NCI-H187 (cell line): ENCODE data around the gene ROR1.
"Not testable (repeated sequence)": the region's sequence is repeated elsewhere in the genome, so short reads cannot be mapped to it uniquely, and the experiment has no call there.

Experiments
- DNase-seq, 2 experiments: peaks; one replicate each; lab custom pipeline; 2025; lab: John Stamatoyannopoulos, UW

Gene ROR1

GRCh38 chr1:64184003-64184440 lies 410.2 kb downstream of the ROR1 start:
- DNase-seq: no peak

- DNase-seq: no peak
Observed at GRCh38 chr1:64186138-64186897, 412.5 kb downstream of the ROR1 start.

GRCh38 chr1:64186898-64187280 lies 413.1 kb downstream of the ROR1 start:
- DNase-seq: no peak

- no peak for DNase-seq
Observed at GRCh38 chr1:64187646-64188045, 413.8 kb downstream of the ROR1 start.

GRCh38 chr1:64192290-64192689 lies 418.5 kb downstream of the ROR1 start:
- DNase-seq: no peak

GRCh38 chr1:64194168-64195080 lies 420.6 kb downstream of the ROR1 start:
- no peak for DNase-seq

- DNase-seq: no peak
Observed at GRCh38 chr1:64195081-64195395, 421.2 kb downstream of the ROR1 start.

- no peak for DNase-seq
Observed at GRCh38 chr1:64196074-64196870, 422.5 kb downstream of the ROR1 start.

GRCh38 chr1:64197076-64197475 lies 423.3 kb downstream of the ROR1 start:
- DNase-seq: no peak

- DNase-seq: no peak
Observed at GRCh38 chr1:64199154-64199553, 425.3 kb downstream of the ROR1 start.

GRCh38 chr1:64200064-64200463 lies 426.2 kb downstream of the ROR1 start:
- no peak for DNase-seq

- DNase-seq: no peak
Observed at GRCh38 chr1:64203420-64203819, 429.6 kb downstream of the ROR1 start, which contains the start of gene UBE2U. Gene UBE2U, plus strand, starts transcription at chr1:64203623. Its CDS starts 428 bp downstream, at chr1:64204051.

GRCh38 chr1:64209221-64209620 lies 435.4 kb downstream of the ROR1 start:
- no peak for DNase-seq

GRCh38 chr1:64212031-64212430 lies 438.2 kb downstream of the ROR1 start:
- no peak for DNase-seq

- peak in 1 of 2 experiments; percentile 2 for DNase-seq
Observed at GRCh38 chr1:64215576-64215975, 441.8 kb downstream of the ROR1 start.

GRCh38 chr1:64220241-64220640 lies 446.4 kb downstream of the ROR1 start:
- DNase-seq: no peak

GRCh38 chr1:64223329-64224151 lies 449.7 kb downstream of the ROR1 start:
- no peak for DNase-seq

- not testable (repeated sequence) for DNase-seq
Observed at GRCh38 chr1:64224236-64224635, 450.4 kb downstream of the ROR1 start.

- no peak for DNase-seq
Observed at GRCh38 chr1:64228167-64228957, 454.5 kb downstream of the ROR1 start.

- DNase-seq: peak; percentile 64
Observed at GRCh38 chr1:64229307-64229706, 455.5 kb downstream of the ROR1 start.
